ENCODE data around the gene RAPGEF2.

GRCh38 chr4:159141193-159141592, 38.3 kb downstream of the RAPGEF2 start:
- no peak for TF ChIP-seq CTCF (IDR thresholded peaks at IDR 0.05; ENCODE audit: low read depth, low read length, poor library complexity, severe bottlenecking)
- TF ChIP-seq EZH2phosphoT487 (IDR thresholded peaks at IDR 0.05; ENCODE audit: borderline replicate concordance, low read length): no peak
